GM18870 (cell line): ENCODE results near the gene PLPP1.
"Not testable (repeated sequence)": the region's sequence is repeated elsewhere in the genome, so short reads cannot be mapped to it uniquely, and the experiment has no call there.

Experiments used
- ATAC-seq: cut with Tn5 transposase; IDR thresholded peaks from one replicate; pipeline ENCODE4 v1.9.1; 2021; ENCODE audit warnings: moderate library complexity; ENCODE audit not compliant: unreplicated experiment

Gene PLPP1

GRCh38 chr5:55507574-55507973 lies 27.2 kb downstream of the PLPP1 start:
- no peak for ATAC-seq

GRCh38 chr5:55505711-55506110 lies 29.1 kb downstream of the PLPP1 start:
- not testable (repeated sequence) for ATAC-seq

DNA sequence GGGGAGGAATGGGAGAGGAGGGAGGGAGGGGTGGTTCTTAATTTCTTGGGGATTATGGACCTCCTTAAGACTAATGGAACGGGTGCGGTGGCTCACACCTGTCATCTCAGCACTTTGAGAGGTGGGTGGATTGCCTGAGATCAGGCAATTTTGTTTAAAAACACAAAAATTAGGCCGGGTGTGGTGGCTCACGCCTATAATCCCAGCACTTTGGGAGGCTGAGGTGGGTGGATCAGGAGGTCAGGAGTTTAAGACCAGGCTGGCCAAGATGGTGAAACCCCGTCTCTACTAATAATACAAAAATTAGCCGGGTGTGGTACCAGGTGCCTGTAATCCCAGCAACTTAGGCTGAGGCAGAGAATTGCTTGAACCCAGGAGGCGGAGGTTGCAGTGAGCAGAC lies 30.8 kb downstream of the PLPP1 start:
- ATAC-seq = not testable (repeated sequence)

- ATAC-seq = no peak
Observed at GRCh38 chr5:55502759-55503158, 32.0 kb downstream of the PLPP1 start.

DNA sequence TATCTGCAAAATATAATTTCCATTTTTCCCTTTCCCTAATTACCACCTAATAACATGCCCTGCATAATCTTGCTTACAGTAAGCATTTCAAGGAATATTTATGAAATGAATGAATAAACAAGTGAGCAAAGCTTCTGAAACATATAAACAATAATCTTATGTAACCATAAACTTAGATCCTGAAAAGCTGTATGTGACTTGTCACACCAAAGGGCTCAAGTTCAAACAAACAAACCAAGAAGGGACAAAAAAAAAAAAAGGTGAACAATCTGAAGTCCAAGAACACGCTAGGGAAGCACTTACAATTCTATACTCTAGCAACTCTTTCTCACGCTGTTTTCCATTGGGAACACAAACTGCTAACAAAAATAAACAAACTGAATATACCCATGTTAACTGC lies 36.3 kb downstream of the PLPP1 start:
- ATAC-seq = no peak

DNA sequence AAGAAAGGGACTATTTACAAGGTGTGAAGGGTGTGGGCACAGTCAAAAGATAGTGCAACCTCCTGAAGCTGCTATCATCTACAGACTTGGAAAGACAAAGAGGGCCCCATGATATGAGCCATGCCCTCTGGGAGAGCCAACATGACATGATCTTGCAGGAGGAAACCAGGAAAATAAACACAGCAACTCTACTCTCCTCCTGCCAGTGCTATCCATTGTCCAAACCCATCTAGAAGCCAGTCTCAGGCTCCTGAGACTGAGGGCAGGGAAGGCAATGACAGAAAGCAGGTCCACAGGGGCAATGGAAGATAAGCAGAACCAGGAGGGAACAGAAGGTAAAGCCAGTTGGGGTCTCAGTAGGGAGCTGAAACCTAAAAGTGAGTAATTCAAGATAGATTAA lies 37.1 kb downstream of the PLPP1 start:
- no peak for ATAC-seq

DNA sequence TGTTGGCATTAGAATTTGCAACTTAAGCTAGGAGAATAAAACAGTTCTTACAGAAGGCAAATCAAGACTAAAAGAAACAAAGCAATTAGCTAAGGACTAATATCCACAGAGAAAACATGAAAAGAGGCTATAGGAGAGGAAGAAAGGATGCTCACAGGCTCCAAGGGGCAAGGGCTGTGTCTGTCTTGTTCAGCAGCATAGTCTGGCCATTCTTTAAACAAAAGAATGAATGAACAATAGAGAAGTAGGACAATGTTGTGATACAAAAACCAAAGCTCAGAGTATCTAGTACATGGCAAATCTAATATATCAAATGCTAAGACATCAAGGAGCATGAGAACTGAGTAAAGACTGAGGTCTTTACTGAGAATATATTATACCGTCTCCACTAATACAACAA lies 39.5 kb downstream of the PLPP1 start:
- no peak for ATAC-seq

- no peak for ATAC-seq
Observed at GRCh38 chr5:55492449-55492848, 42.3 kb downstream of the PLPP1 start.

DNA sequence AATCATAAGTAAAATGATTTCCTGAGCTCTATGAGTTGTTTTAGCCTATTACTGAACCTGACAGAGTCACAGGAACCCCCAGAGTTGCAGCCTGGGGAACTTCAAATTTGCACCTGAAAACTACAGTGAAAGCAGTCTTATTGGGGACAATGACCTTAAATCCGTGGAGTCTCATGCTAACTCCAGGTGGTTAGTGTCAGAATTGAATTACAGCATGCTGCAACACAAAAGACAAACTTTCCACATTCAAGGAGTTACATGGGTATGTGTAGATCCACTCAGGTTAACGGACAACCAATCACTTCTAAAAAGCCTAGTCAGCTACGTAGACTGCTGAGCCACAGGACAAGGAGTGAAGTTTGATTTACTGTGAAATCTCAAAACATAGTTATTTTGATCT lies 49.7 kb downstream of the PLPP1 start:
- ATAC-seq = no peak

GRCh38 chr5:55484531-55484930 lies 50.2 kb downstream of the PLPP1 start:
- ATAC-seq = no peak

- ATAC-seq = no peak
Observed at GRCh38 chr5:55483885-55484284, 50.9 kb downstream of the PLPP1 start.

- no peak for ATAC-seq
Observed at GRCh38 chr5:55481293-55481855, 53.4 kb downstream of the PLPP1 start.

DNA sequence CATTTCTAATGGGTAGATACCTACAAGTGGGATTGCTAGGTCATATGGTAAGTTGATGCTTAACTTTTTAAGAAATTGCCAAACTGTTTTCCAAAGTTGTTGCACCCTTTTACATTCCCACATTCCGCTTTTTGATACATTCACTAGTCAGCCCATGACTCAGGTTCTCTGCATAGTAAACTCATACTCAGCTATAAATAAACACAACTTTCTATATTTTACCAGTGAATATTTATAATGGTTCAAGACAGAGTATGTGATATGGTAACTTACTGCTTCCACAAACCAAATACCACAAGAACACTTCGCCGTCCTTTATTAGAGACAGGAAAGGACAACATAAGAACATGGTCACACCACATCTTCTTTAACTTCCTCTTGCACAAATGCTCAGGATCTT lies 54.0 kb downstream of the PLPP1 start:
- no peak for ATAC-seq

DNA sequence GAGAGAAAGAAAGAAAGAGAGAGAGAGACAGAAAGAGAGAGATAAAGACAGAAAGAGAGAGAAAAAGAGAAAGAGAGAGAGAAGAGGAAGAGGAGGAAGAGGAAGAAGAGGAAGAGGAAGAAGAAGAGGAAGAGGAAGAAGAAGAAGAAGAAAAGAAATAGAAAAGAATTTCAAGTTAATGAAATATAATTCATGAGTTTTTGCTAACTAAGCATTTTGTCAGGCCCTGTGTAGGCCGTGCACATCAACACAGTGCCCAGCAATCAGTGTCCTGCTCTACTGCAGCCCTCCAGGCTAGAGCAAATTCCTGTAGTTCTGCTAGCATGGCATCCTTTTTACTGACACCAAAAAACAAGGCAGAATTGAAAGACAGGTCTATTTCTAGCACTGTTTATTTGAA lies 62.1 kb downstream of the PLPP1 start:
- no peak for ATAC-seq

GRCh38 chr5:55471468-55471867 lies 63.3 kb downstream of the PLPP1 start:
- ATAC-seq = no peak

- no peak for ATAC-seq
Observed at GRCh38 chr5:55470282-55470681, 64.5 kb downstream of the PLPP1 start.

- ATAC-seq = no peak
Observed at GRCh38 chr5:55469839-55470238, 64.9 kb downstream of the PLPP1 start.

- no peak for ATAC-seq
Observed at GRCh38 chr5:55467862-55468551, 66.8 kb downstream of the PLPP1 start.

DNA sequence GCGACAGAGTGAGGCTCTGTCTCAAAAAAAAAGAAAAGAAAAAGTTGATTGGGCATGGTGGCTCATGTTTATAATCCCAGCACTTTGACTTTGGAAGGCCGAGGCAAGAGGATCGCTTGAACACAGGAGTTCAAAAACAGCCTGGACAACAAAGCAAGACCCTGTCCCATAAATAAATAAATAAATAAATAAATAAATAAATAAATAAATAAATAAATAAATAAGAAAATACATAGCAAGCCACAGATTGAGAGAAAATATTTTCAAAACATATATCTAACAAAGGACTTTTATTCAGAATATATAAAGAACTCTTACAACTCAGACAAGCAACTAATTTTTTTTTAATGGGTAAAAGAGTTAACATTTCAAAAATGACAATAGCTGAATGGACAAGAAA lies 71.2 kb downstream of the PLPP1 start:
- ATAC-seq = no peak

DNA sequence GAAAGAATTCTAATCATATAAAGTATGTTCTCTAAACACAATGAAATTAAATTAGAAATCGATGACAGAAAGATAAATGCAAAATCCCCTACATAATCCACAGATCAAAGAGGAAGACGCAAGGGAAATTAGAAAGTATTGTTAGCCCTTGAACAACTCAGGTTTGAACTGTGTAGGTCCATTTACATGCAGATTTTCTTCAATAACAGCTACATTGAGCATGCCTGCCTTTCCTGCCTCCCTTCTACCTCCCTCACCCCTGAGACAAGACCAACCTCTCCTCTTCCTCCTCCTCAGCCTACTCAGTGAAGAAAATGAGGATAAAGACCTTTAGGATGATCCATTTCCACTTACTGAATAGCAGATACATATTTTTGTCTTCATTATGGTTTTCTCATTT lies 75.2 kb downstream of the PLPP1 start:
- no peak for ATAC-seq

DNA sequence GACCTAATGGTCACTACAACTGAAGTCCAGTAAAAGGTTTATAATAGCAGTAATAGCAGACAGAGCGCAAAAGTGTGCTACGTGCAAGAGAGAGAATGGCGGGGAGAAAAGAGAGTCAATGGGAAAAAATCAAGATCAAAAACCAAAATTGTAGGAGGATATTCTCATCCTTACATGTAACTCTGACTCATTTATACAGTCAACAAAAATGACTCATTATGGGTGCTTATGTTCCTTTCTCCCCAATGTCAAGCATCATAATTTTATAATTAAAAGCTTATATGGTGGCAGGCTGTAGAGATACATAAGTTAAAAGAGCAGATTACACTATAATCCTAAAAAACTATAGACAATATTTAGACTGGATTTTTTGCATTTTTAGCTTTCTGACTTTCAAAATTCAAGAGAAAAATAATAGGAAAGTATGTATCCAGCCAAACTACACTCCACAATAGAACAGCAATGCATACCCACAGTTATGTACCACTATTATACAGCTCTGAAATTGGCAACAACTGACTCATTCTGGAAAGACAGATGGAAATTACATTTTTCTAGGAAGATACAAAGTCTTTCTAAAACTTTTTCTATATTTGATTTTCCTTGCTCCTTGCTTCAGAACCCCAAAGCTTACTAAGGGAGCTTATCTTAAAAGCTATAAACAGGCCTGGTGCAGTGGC lies 78.4 kb downstream of the PLPP1 start:
- no peak for ATAC-seq

DNA sequence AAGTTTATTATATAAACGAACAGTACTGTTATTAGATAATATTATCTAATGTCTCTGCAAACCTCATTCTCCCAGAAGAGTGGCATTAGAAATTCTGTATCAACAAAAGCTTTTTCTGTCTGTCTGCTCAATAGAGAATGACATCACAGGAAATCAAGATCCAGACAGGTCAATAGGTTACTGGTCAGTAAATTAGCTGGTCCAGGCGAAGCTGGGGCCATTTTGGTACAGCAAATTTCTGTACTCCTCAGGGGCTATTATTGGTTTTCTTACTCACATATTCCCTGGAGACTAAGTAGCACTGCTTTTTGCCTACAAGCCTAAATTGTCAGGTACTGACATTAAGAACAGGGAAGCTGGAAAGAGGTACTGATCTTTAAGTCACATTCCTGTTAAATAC lies 80.5 kb downstream of the PLPP1 start:
- ATAC-seq = no peak
